ENCODE results near the gene TOE1.

The TOE1 gene

DNA sequence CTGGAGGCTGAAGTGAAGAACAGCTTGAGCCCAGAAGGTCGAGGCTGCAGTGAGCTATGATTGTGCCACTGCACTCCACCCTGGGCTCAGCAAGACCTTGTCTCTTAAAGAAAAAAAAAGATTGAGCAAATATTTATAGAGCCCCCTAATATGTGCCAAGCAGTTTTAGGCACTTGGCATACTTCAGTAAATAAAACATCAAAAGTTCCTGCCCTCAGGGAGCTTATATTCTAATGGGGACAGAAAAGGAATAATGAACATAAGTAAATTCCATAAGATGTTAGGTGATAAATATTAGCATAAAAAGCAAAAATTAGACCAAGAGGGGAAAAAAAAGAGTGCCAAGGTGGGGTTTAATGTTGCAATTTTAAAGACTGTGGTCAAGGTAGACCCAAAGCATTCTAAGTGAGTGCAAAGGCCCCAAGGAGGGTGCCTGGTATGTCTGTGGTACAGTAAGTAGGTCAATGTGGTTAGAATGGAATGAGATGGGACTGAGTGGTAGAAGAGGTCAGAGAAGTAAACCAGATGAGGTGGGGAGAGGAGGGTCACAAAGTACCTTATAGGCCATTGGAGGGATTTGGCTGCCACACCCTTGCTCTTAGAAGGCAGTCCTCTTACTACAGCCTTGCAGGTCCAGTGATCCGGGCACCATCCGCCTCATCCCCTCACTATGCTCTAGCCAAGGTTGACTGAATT lies 2.2 kb upstream of the TOE1 start:
- TF ChIP-seq, protein P1, sequence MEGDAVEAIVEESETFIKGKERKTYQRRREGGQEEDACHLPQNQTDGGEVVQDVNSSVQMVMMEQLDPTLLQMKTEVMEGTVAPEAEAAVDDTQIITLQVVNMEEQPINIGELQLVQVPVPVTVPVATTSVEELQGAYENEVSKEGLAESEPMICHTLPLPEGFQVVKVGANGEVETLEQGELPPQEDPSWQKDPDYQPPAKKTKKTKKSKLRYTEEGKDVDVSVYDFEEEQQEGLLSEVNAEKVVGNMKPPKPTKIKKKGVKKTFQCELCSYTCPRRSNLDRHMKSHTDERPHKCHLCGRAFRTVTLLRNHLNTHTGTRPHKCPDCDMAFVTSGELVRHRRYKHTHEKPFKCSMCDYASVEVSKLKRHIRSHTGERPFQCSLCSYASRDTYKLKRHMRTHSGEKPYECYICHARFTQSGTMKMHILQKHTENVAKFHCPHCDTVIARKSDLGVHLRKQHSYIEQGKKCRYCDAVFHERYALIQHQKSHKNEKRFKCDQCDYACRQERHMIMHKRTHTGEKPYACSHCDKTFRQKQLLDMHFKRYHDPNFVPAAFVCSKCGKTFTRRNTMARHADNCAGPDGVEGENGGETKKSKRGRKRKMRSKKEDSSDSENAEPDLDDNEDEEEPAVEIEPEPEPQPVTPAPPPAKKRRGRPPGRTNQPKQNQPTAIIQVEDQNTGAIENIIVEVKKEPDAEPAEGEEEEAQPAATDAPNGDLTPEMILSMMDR (IDR thresholded peaks at IDR 0.05; ENCODE audit: control extremely low read depth, extremely low read depth, low read depth, missing control alignments) = no peak
- ChIA-PET POLR2A (interaction anchor here (0.6 to 1.0 kb wide), 4 partner anchors 11 to 599 kb away, joined by 4 to 7 read pairs (median 4); partner anchors contain the start of gene HPDL), CTCF (interaction anchor here (1.3 to 4.1 kb wide), 2 partner anchors 10 to 155 kb away, joined by 5 to 32 read pairs; partner anchors contain the start of gene HPDL)
- no peak for DNase-seq (ENCODE audit: extremely low spot score)

DNA sequence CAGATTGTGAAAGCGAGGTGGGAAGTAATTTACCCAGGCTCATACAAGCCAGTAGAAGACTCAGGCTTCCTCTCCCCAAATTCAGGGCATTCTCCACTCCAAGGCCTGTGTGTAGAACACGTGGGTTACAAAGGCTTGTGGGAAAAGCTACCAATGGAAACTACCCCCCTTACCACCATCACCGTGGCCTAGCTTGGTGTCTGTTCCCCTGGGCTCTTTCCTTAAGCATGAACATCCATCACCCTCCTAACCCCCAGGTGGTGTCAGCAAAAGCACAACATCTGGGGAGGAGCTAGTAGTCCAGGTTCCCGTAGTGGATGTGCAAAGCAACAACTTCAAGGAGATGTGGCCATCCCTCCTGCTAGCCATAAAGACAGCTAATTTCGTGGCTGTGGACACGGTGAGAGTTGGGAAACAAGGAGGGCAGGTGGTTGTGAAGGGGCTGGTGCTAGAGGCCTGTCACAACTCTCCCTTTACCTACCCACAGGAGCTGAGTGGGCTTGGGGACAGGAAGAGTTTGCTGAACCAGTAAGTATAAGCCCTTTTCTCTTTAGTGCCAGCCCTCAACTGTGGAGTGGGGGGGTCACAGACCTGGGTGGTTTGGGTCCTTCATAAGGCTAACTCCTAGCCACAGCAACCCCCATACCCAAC lies 971 bp downstream of the TOE1 start:
- CTCF ChIA-PET = interaction anchor here (1.3 to 13.8 kb wide), 15 partner anchors 9 to 612 kb away, joined by 3 to 131 read pairs (median 10); partner anchors contain the start of genes HECTD3, HPDL, RNU5D-1 and TESK2

DNA sequence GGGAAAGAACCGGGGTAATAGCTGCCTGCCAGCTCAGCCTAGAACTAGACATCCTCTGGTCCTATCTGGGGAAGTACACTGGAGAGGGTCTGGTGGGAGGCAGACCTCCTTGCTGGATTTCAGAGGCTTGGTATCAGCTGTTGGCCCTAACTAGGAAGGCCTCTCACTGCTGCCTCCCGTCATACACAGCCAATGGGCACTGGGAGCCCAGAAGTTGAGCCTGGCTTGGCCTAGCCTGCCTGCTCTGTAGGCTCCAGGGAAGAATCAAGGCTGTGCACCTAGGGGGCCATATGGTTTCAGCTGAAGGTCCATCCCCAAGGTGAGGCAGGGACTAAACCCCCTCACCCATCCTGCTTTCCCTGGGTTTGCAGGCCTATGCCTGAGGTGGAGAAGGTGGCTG lies 4.5 kb downstream of the TOE1 start:
- CTCF ChIA-PET = interaction anchor here (1.7 to 13.8 kb wide), 5 partner anchors 10 to 330 kb away, joined by 3 to 131 read pairs (median 5); partner anchors contain the start of gene TESK2
- POLR2A ChIA-PET = no interaction called here
- DNase-seq (ENCODE audit: extremely low spot score) = no peak
- TF ChIP-seq, protein P1 (IDR thresholded peaks at IDR 0.05; ENCODE audit: control extremely low read depth, extremely low read depth, low read depth, missing control alignments) = no peak

More for the DNA sequence above, 971 bp downstream of the TOE1 start:
- DNase-seq (ENCODE audit: extremely low spot score) = no peak
- POLR2A ChIA-PET = interaction anchor here (0.6 to 2.7 kb wide), 12 partner anchors 11 to 950 kb away, joined by 3 to 15 read pairs (median 7); partner anchors contain the start of genes AKR1A1, CCDC163, HPDL and MMACHC
- TF ChIP-seq, protein P1 (IDR thresholded peaks at IDR 0.05; ENCODE audit: control extremely low read depth, extremely low read depth, low read depth, missing control alignments) = no peak

DNA sequence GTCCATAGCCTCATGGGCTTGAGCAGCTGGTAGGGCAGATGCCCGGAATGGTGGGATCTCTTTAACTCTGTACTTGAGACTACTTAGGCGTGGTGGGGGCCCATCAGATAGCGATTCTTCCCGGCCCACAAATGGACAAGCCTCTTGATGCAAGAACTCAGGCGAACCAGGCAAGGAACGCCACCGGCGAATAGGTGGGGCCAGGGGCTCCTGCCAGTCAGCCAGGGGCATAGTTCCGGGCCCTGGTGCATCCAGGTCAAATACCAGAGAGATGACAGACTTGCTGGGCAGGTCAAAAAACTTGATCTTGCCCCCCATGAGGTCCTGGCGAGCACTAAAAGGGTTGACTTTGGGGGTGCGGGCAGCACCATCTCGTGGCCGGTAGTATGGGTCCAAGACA lies 5.0 kb downstream of the TOE1 start:
- no peak for DNase-seq (ENCODE audit: extremely low spot score)
- POLR2A ChIA-PET = interaction anchor here (0.6 kb wide), 1 partner anchor 12 kb away, joined by 4 read pairs; no protein-coding TSS in a partner anchor
- TF ChIP-seq, protein P1 (IDR thresholded peaks at IDR 0.05; ENCODE audit: control extremely low read depth, extremely low read depth, low read depth, missing control alignments) = no peak
- CTCF ChIA-PET = interaction anchor here (1.7 to 23.1 kb wide), 4 partner anchors 15 to 331 kb away, joined by 5 to 389 read pairs (median 94); partner anchors contain the start of gene TESK2

DNA sequence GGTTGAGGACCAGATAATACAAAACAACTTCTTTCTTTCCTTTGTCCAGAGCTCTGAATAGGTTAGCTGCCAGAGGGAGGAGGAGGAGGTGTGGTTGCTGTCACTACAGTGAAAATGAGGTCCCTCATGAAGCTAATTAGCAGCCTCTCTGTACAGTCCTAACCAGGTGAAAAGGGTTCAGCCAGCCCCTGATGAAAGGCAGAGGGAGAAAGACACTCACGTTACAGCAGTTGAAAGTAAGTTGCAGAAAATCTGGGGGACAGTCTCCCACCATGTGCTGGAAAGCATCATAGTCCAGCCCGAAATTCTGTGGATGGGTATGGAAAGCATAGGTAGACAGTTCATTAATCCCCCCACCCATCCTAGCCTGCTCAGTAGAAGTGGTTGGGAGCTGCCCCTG lies 6.5 kb downstream of the TOE1 start:
- POLR2A ChIA-PET = no interaction called here
- CTCF ChIA-PET = interaction anchor here (13.8 to 23.1 kb wide), 2 partner anchors 13 to 145 kb away, joined by 131 to 389 read pairs; partner anchors contain the start of gene TESK2
- TF ChIP-seq, protein P1 (IDR thresholded peaks at IDR 0.05; ENCODE audit: control extremely low read depth, extremely low read depth, low read depth, missing control alignments) = no peak
- no peak for DNase-seq (ENCODE audit: extremely low spot score)

DNA sequence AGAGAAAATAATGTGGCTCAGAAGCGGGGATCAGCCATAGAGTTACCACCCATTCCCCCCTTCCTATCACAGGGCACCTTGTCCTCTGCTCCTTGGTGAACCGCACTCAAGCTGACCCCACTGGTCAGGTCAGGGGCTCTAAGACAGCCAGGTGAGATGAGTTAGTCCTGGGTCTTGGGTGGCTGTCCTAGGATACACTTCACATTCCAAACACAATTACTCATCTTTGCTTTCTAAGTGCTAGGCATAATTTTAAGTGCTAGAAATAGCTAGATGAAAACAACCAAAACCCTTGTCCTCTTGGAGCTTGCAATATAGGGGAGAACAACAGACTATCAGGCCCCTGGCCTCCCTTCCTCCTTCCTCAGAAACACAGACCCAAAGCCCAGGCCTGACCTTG lies 8.1 kb downstream of the TOE1 start:
- CTCF ChIA-PET = interaction anchor here (0.8 to 23.1 kb wide), 7 partner anchors 12 to 336 kb away, joined by 3 to 389 read pairs (median 4); partner anchors contain the start of genes TESK2 and UROD
- TF ChIP-seq, protein P1 (IDR thresholded peaks at IDR 0.05; ENCODE audit: control extremely low read depth, extremely low read depth, low read depth, missing control alignments) = no peak
- POLR2A ChIA-PET = interaction anchor here (2.1 kb wide), 1 partner anchor 8 kb away, joined by 12 read pairs; the partner anchor contains the start of genes MUTYH and TOE1
- DNase-seq (ENCODE audit: extremely low spot score) = no peak

All from GM10248 (cell line).